ENCODE results near the gene FHL2.
A peak's percentile ranks its signal among the peaks of the same experiment; 100 is the strongest.

Gene FHL2

GRCh38 chr2:105410554-105410953 lies 11.7 kb upstream of the FHL2 start:
- POLR2A ChIA-PET: interaction anchor here (1.6 kb wide), 1 partner anchor 14 kb away, joined by 13 read pairs; no protein-coding TSS in a partner anchor
- CTCF ChIA-PET: interaction anchor here (1.0 to 3.1 kb wide), 5 partner anchors 11 to 110 kb away, joined by 3 to 23 read pairs (median 3); no protein-coding TSS in a partner anchor
- no peak overlapping the region for H3K4me3 ChIP-seq (ENCODE audit: low read depth, low read length)
- DNase-seq (ENCODE audit: low read depth, low spot score): no peak
- TF ChIP-seq CTCF (IDR thresholded peaks at IDR 0.05; ENCODE audit: insufficient read depth, low read length, missing control alignments): no peak

GRCh38 chr2:105409717-105410116 lies 10.9 kb upstream of the FHL2 start:
- POLR2A ChIA-PET: interaction anchor here (0.6 to 1.6 kb wide), 6 partner anchors 8 to 78 kb away, joined by 4 to 13 read pairs (median 7); partner anchors contain the start of gene FHL2
- no peak overlapping the region for H3K4me3 ChIP-seq (ENCODE audit: low read depth, low read length)
- CTCF ChIA-PET: interaction anchor here (0.7 to 3.1 kb wide), 7 partner anchors 8 to 111 kb away, joined by 3 to 23 read pairs (median 3); no protein-coding TSS in a partner anchor
- peak; percentile 77 for DNase-seq (ENCODE audit: low read depth, low spot score)
- TF ChIP-seq CTCF (IDR thresholded peaks at IDR 0.05; ENCODE audit: insufficient read depth, low read length, missing control alignments): no peak

GRCh38 chr2:105407946-105408743 lies 9.3 kb upstream of the FHL2 start:
- no peak for TF ChIP-seq CTCF (IDR thresholded peaks at IDR 0.05; ENCODE audit: insufficient read depth, low read length, missing control alignments)
- POLR2A ChIA-PET: no interaction called here
- CTCF ChIA-PET: interaction anchor here (0.7 to 1.9 kb wide), 4 partner anchors 8 to 30 kb away, joined by 3 to 5 read pairs (median 4); no protein-coding TSS in a partner anchor

GRCh38 chr2:105406221-105406620 lies 7.4 kb upstream of the FHL2 start:
- CTCF ChIA-PET: interaction anchor here (0.7 to 2.5 kb wide), 4 partner anchors 10 to 113 kb away, joined by 3 to 10 read pairs (median 4); no protein-coding TSS in a partner anchor
- DNase-seq (ENCODE audit: low read depth, low spot score): peak; percentile 65
- TF ChIP-seq CTCF (IDR thresholded peaks at IDR 0.05; ENCODE audit: insufficient read depth, low read length, missing control alignments): no peak
- POLR2A ChIA-PET: no interaction called here
- H3K4me3 ChIP-seq (ENCODE audit: low read depth, low read length): no peak overlapping the region

More at GRCh38 chr2:105407946-105408743, 9.3 kb upstream of the FHL2 start:
- H3K4me3 ChIP-seq (ENCODE audit: low read depth, low read length): no peak overlapping the region
- DNase-seq (ENCODE audit: low read depth, low spot score): no peak

- peak; percentile 61 for DNase-seq (ENCODE audit: low read depth, low spot score)
- CTCF ChIA-PET: interaction anchor here (2.5 kb wide), 1 partner anchor 114 kb away, joined by 10 read pairs; no protein-coding TSS in a partner anchor
- POLR2A ChIA-PET: no interaction called here
- no peak for TF ChIP-seq CTCF (IDR thresholded peaks at IDR 0.05; ENCODE audit: insufficient read depth, low read length, missing control alignments)
- no peak overlapping the region for H3K4me3 ChIP-seq (ENCODE audit: low read depth, low read length)
These were observed 6.4 kb upstream of the FHL2 start for GRCh38 chr2:105405291-105405690.

- POLR2A ChIA-PET: interaction anchor here (0.7 to 3.3 kb wide), 7 partner anchors 12 to 99 kb away, joined by 3 to 72 read pairs (median 7); no protein-coding TSS in a partner anchor
- no peak overlapping the region for H3K4me3 ChIP-seq (ENCODE audit: low read depth, low read length)
- TF ChIP-seq CTCF (IDR thresholded peaks at IDR 0.05; ENCODE audit: insufficient read depth, low read length, missing control alignments): no peak
- CTCF ChIA-PET: interaction anchor here (1.0 to 25.1 kb wide), 12 partner anchors 9 to 115 kb away, joined by 3 to 328 read pairs (median 4); no protein-coding TSS in a partner anchor
- DNase-seq (ENCODE audit: low read depth, low spot score): no peak
These were observed 5.9 kb upstream of the FHL2 start for GRCh38 chr2:105404736-105405135.

All from AG04449 (cell line).